Measurements from ENCODE around the gene CACNA1B.

DNA sequence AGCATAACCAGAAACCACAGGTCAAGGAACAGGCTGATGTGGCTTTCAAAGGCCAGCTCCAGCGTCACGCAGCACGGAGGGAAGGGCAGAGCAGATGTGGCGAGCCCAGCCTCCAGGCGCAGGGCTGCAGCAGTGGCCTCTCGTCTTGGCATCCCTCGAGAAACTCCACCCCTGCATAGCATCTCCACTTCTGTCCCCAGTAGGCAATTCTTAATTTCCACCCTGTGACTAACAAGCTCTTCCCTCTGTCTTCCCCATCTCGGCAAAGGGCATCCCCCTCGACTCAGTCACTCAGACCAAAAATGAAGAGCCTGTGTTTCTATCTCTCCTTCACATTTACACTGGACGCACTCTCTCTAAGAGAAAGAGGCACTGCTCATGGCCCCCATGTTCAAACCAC is 1.7 kb upstream of the CACNA1B start:
- TF ChIP-seq, protein P1, sequence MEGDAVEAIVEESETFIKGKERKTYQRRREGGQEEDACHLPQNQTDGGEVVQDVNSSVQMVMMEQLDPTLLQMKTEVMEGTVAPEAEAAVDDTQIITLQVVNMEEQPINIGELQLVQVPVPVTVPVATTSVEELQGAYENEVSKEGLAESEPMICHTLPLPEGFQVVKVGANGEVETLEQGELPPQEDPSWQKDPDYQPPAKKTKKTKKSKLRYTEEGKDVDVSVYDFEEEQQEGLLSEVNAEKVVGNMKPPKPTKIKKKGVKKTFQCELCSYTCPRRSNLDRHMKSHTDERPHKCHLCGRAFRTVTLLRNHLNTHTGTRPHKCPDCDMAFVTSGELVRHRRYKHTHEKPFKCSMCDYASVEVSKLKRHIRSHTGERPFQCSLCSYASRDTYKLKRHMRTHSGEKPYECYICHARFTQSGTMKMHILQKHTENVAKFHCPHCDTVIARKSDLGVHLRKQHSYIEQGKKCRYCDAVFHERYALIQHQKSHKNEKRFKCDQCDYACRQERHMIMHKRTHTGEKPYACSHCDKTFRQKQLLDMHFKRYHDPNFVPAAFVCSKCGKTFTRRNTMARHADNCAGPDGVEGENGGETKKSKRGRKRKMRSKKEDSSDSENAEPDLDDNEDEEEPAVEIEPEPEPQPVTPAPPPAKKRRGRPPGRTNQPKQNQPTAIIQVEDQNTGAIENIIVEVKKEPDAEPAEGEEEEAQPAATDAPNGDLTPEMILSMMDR (IDR thresholded peaks at IDR 0.05) = no peak
- TF ChIP-seq POLR2AphosphoS5 (IDR thresholded peaks at IDR 0.05) (no peak), POLR2A (IDR thresholded peaks at IDR 0.05) (no peak), EP300 (IDR thresholded peaks at IDR 0.05) (no peak)
